Right lobe of liver (tissue), 4 donors: Measurements from ENCODE around the gene MAK.
"Not testable (repeated sequence)": the region's sequence is repeated elsewhere in the genome, so short reads cannot be mapped to it uniquely, and the experiment has no call there.

ENCODE experiments used
- POLR2A ChIP-seq: fragments of 450-650 bp; IDR thresholded peaks from one replicate; pipeline ENCODE4 v1.6.1; 2017; ENCODE audit warnings: antibody characterized with exemption, mild to moderate bottlenecking
- TF ChIP-seq, protein P1 (sequence below), 4 donors: fragments of 200-600 bp in 3 of 4; fragments of 450-650 bp in 1 of 4; IDR thresholded peaks; one replicate each; pipeline versions ENCODE4 v1.5.1 to v1.8.0; 2016 to 2022; ENCODE audit warnings: antibody characterized with exemption in 4 of 4, mild to moderate bottlenecking in 2 of 4
- donor health status: DM: no; HTN: no; CAD: no.
- donor health status: DM: no; HTN: no; CAD: no.
- donor health status: DM: no; HTN: yes; CAD: no.

DNA sequence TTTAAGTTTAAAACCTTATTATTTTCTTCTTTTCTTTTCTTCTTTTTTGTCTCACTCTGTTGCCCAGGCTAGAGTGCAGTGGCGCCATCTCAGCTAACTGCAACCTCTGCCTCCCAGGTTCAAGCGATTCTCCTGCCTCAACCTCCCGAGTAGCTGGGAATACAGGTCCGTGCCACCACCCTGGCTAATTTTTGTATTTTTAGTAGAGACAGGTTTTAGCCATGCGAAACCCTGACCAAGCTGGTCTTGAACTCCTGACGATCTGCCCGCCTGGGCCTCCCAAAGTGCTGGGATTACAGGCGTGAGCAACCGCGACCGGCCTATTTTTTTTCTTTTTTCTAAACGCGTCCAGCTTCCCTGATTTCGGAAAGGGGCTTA lies 43.9 kb upstream of the MAK start:
- TF ChIP-seq, protein P1, sequence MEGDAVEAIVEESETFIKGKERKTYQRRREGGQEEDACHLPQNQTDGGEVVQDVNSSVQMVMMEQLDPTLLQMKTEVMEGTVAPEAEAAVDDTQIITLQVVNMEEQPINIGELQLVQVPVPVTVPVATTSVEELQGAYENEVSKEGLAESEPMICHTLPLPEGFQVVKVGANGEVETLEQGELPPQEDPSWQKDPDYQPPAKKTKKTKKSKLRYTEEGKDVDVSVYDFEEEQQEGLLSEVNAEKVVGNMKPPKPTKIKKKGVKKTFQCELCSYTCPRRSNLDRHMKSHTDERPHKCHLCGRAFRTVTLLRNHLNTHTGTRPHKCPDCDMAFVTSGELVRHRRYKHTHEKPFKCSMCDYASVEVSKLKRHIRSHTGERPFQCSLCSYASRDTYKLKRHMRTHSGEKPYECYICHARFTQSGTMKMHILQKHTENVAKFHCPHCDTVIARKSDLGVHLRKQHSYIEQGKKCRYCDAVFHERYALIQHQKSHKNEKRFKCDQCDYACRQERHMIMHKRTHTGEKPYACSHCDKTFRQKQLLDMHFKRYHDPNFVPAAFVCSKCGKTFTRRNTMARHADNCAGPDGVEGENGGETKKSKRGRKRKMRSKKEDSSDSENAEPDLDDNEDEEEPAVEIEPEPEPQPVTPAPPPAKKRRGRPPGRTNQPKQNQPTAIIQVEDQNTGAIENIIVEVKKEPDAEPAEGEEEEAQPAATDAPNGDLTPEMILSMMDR (IDR thresholded peaks at IDR 0.05), result not testable (repeated sequence)
- TF ChIP-seq POLR2A, result not testable (repeated sequence)
